IPS DF 6.9 (cell line): ENCODE data around the gene GRID1.

ENCODE experiments used
- DNase-seq: peaks from one replicate; pipeline ENCODE4 v3.0.0-alpha.2; 2013; ENCODE audit warnings: low read depth, low spot score
- H3K27ac ChIP-seq: one replicate; pipeline ENCODE4 v1.5.1; 2013; ENCODE audit warnings: low read length, control low read depth
- H3K27me3 ChIP-seq: 2 replicates; pipeline ENCODE4 v1.6.1; 2013; ENCODE audit warnings: mild to moderate bottlenecking, low read length; ENCODE audit not compliant: control insufficient read depth, insufficient read depth
- H3K36me3 ChIP-seq: 2 replicates; pipeline ENCODE4 v1.6.1; 2013; ENCODE audit warnings: low read length; ENCODE audit not compliant: control insufficient read depth, insufficient read depth
- H3K4me1 ChIP-seq: 2 replicates; pipeline ENCODE4 v1.6.1; 2013; ENCODE audit warnings: low read length; ENCODE audit not compliant: control insufficient read depth, insufficient read depth
- H3K4me3 ChIP-seq: 2 replicates; pipeline ENCODE4 v1.5.1; 2013; ENCODE audit warnings: mild to moderate bottlenecking, low read length
- H3K9me3 ChIP-seq: 2 replicates; pipeline ENCODE4 v1.6.1; 2013; ENCODE audit warnings: low read length, inconsistent platforms; ENCODE audit not compliant: control insufficient read depth, insufficient read depth
- WGBS: extraction: QIAGEN DNeasy Blood & Tissue Kit; methylation state at CpG from one replicate; pipeline ENCODE4 v1.1.7; 2013; ENCODE audit warnings: mixed read lengths, missing lambda C conversion rate; ENCODE audit not compliant: insufficient read length, insufficient coverage; 5-methylcytosine and 5-hydroxymethylcytosine counted together

Gene GRID1

GRCh38 chr10:85924382-85925102 lies 442.1 kb downstream of the GRID1 start:
- Histone ChIP-seq H3K9me3 (no peaks in the 10 kb centered on the region), H3K27me3 (no peaks in the 10 kb centered on the region), H3K4me3 (no peak overlapping the region), H3K36me3 (no peaks in the 10 kb centered on the region), H3K27ac (no peak overlapping the region), H3K4me1 (no peaks in the 10 kb centered on the region; the same call in 1 of the 2 replicates)
- WGBS: no CpG with 5 or more reads among the region's 7 CpGs
- no peak for DNase-seq

DNA sequence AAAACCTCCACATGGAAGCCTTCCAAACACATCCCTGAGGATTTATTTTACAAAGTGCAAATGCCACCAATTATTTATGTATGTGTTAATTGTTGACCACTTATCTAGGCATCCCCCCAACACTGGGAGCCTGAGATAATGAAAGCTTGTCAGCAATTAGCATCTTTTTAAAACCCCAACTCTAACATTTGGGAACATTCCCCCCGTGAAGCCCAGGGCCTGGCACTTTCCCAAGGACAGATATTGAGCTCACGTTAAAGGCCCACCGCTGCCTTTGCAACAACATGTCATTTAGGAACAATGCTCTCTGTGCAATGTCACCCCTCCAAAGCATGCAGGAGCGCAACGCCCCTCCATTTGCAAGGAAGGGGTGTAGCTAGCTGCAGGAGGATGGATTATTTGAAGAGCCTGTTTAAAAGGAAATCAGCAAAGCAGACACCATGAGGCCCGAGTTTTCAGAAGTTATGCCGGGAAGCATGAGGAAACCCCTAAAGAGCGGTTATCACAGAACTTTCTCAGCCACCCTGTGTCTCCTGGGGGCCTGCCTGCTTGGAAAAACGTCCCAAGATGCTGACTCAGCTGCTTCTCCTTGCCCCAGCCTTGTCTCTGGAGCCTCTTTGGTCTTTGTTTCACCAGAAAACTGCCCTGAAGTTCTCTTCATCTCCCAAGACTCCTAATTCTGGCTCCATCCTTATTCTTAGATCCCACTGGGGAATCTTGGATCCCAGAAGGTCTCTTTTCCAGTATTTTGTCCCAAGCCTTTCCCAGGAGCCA lies 444.1 kb downstream of the GRID1 start:
- no peaks in the 10 kb centered on the region for H3K27me3 ChIP-seq
- H3K27ac ChIP-seq: no peak overlapping the region
- DNase-seq: no peak
- no CpG with 5 or more reads among the region's 9 CpGs for WGBS
- no peak overlapping the region for H3K4me3 ChIP-seq
- H3K9me3 ChIP-seq: no peaks in the 10 kb centered on the region
- H3K36me3 ChIP-seq: no peaks in the 10 kb centered on the region
- H3K4me1 ChIP-seq: no peaks in the 10 kb centered on the region

DNA sequence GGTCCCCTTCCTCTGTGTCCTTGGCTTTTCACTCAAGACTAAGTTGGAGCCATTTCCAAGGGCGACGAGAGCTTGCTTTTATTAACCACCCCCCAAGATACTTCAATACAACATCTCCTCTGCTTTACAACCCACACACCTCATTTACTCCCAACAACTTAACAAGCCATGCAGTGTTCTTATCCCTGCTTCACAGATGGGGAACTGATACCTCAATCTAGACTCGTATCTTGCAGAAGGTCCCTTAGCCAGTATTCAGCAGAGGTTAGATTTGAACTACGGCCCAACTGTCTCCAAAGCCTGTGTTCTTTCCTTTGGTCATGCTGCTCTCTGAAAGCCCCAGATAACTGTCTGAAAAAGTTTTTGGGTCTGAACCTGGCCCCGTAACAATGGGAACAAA lies 444.8 kb downstream of the GRID1 start:
- Histone ChIP-seq H3K27ac (no peak overlapping the region), H3K36me3 (no peaks in the 10 kb centered on the region), H3K4me3 (no peak overlapping the region), H3K9me3 (no peaks in the 10 kb centered on the region), H3K27me3 (no peaks in the 10 kb centered on the region), H3K4me1 (no peaks in the 10 kb centered on the region)
- no peak for DNase-seq
- no CpG with 5 or more reads among the region's 5 CpGs for WGBS

DNA sequence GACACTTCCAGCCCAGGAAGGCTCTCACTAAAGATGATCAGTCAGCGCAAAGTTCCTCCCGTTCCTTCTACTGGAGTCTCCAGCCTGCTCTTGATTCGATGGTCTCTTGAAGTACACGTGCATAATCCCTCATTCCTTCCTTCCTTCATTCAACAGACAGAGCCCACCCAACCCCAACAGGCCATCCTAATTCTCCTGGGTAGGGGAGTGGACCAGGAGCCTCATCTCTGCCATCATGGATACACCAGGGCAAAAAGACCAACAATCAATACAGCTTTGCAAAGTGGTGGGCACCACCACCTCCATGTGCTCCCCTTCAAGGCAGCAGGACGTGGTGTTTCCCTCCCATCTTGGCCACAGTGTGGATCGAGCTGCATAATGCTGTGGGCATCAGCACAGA lies 446.3 kb downstream of the GRID1 start:
- Histone ChIP-seq H3K4me3 (no peak overlapping the region), H3K27ac (no peak overlapping the region), H3K9me3 (no peaks in the 10 kb centered on the region), H3K27me3 (no peaks in the 10 kb centered on the region), H3K4me1 (no peaks in the 10 kb centered on the region; the same call in 1 of the 2 replicates), H3K36me3 (no peaks in the 10 kb centered on the region)
- no CpG with 5 or more reads among the region's 6 CpGs for WGBS
- no peak for DNase-seq

- no CpG with 5 or more reads among the region's 4 CpGs for WGBS
- DNase-seq: no peak
These were observed 447.0 kb downstream of the GRID1 start for GRCh38 chr10:85919491-85920021.

DNA sequence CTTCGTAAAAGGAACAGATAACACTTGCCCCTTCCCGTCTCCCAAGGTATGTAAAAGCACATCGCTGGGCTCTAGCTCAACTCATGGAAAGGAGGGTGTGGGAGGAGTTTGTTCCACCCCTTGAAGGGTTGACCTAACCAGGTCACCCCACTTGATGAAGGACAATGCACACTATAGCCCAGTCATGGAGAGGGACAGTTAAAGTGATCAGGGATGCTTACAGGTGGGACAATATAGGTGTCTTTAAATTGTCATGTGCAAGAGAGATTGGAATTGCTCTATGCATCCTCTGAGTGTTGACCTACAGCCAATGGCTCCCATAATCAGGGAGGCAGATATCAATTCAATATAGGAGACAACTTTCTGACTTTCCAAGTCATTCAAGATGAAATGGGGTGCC lies 448.2 kb downstream of the GRID1 start:
- Histone ChIP-seq H3K9me3 (no peaks in the 10 kb centered on the region), H3K4me1 (no peaks in the 10 kb centered on the region; the same call in 1 of the 2 replicates), H3K27ac (no peak overlapping the region), H3K27me3 (no peaks in the 10 kb centered on the region), H3K4me3 (no peak overlapping the region), H3K36me3 (no peaks in the 10 kb centered on the region)
- WGBS: no CpG with 5 or more reads among the region's 3 CpGs
- no peak for DNase-seq

More at GRCh38 chr10:85919491-85920021, 447.0 kb downstream of the GRID1 start:
- Histone ChIP-seq H3K9me3 (no peaks in the 10 kb centered on the region), H3K4me3 (no peak overlapping the region), H3K27ac (no peak overlapping the region), H3K4me1 (no peaks in the 10 kb centered on the region; the same call in 1 of the 2 replicates), H3K36me3 (no peaks in the 10 kb centered on the region), H3K27me3 (no peaks in the 10 kb centered on the region)

DNA sequence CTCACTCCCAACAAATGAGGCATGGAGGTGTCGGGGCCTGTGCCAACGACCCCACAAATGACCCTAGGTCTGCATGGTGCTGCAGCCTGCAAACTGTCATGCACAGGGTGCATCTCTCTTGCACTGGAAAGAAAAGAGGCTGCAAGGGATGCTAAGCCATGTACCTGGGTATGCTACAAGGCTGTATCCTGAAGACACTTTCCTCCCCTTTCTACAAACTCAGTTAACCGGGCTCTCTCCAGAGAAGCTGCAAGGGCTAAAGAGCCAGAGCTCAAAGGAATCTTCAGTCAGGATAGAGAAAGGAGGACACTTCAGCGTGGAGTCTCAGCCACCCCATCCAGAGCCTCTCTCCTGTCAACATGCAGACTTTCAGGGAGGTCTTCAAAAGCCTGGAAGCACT lies 449.0 kb downstream of the GRID1 start:
- WGBS: no CpG with 5 or more reads among the region's 4 CpGs
- Histone ChIP-seq H3K4me1 (no peaks in the 10 kb centered on the region; the same call in 1 of the 2 replicates), H3K4me3 (no peak overlapping the region), H3K9me3 (no peaks in the 10 kb centered on the region), H3K27me3 (no peaks in the 10 kb centered on the region), H3K36me3 (no peaks in the 10 kb centered on the region), H3K27ac (no peak overlapping the region)
- no peak for DNase-seq

GRCh38 chr10:85916994-85917573 lies 449.5 kb downstream of the GRID1 start:
- H3K4me1 ChIP-seq: no peaks in the 10 kb centered on the region; the same call in 1 of the 2 replicates
- H3K36me3 ChIP-seq: no peaks in the 10 kb centered on the region
- DNase-seq: no peak
- no peaks in the 10 kb centered on the region for H3K27me3 ChIP-seq
- no CpG with 5 or more reads among the region's 2 CpGs for WGBS
- no peaks in the 10 kb centered on the region for H3K9me3 ChIP-seq
- H3K27ac ChIP-seq: no peak overlapping the region
- H3K4me3 ChIP-seq: no peak overlapping the region

GRCh38 chr10:85916286-85916685 lies 450.3 kb downstream of the GRID1 start:
- no CpG with 5 or more reads among the region's 5 CpGs for WGBS
- no peaks in the 10 kb centered on the region for H3K36me3 ChIP-seq
- DNase-seq: no peak
- no peaks in the 10 kb centered on the region for H3K9me3 ChIP-seq
- no peaks in the 10 kb centered on the region for H3K27me3 ChIP-seq
- H3K27ac ChIP-seq: no peak overlapping the region
- no peaks in the 10 kb centered on the region; the same call in 1 of the 2 replicates for H3K4me1 ChIP-seq
- H3K4me3 ChIP-seq: no peak overlapping the region

DNA sequence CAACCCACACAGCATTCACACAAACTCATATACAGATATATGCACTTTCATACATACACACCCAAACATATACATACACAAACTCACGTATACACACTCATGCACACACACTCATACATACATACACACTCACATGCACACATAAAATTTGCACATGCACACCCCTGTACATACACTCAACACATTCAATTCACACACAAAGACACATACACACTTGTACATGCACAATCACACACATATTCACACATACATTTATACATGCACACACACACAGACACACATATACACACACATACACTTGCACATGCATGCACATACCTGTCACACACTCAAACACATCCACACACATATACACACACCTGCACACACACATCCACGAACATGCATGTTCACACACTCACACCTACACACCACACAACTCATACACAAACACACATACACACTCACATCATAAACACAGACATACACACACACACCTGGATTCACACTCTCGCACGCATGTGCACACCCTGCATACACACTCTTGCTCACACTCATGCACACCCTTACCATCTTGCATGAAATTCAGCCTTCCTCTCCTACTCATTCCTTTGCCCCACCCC lies 451.2 kb downstream of the GRID1 start:
- no peaks in the 10 kb centered on the region; the same call in 1 of the 2 replicates for H3K4me1 ChIP-seq
- H3K9me3 ChIP-seq: no peaks in the 10 kb centered on the region
- H3K27me3 ChIP-seq: no peaks in the 10 kb centered on the region
- H3K27ac ChIP-seq: no peak overlapping the region
- no peak overlapping the region for H3K4me3 ChIP-seq
- H3K36me3 ChIP-seq: no peaks in the 10 kb centered on the region
- DNase-seq: no peak
- WGBS: 100% methylated on average over 4 of the region's 4 CpGs
